ENCODE measurements around the gene CNTN4. TPM values are rescaled to one million over a fixed set of nuclear protein-coding genes. Genes with fewer than 3 reads are reported as not detected.

Gene CNTN4
- total RNA-seq, 1 donor from 2014 or later: 48.3 TPM

- peak; percentile 13 for TF ChIP-seq CTCF (IDR thresholded peaks at IDR 0.05)
- H3K27me3 Mint-ChIP-seq (ENCODE audit: unreplicated experiment): no peaks in the 10 kb centered on the region
- H3K9me3 Mint-ChIP-seq (ENCODE audit: unreplicated experiment): no peaks in the 10 kb centered on the region
- peak overlapping the region; percentile 66 for H3K27ac Mint-ChIP-seq (ENCODE audit: unreplicated experiment)
- H3K4me1 Mint-ChIP-seq (ENCODE audit: unreplicated experiment): peaks cover 18% of the 10 kb centered on the region
- H3K4me3 Mint-ChIP-seq (ENCODE audit: unreplicated experiment): no peak overlapping the region
- H3K36me3 Mint-ChIP-seq (ENCODE audit: unreplicated experiment): no peaks in the 10 kb centered on the region
- DNase-seq (ENCODE audit: extremely low spot score, unreplicated experiment): no peak
These were observed 256.0 kb downstream of the CNTN4 start for GRCh38 chr3:2354702-2355101.

- Mint-ChIP-seq H3K4me3 (ENCODE audit: unreplicated experiment) (no peak overlapping the region), H3K27me3 (ENCODE audit: unreplicated experiment) (no peaks in the 10 kb centered on the region), H3K36me3 (ENCODE audit: unreplicated experiment) (no peaks in the 10 kb centered on the region), H3K9me3 (ENCODE audit: unreplicated experiment) (no peaks in the 10 kb centered on the region), H3K27ac (ENCODE audit: unreplicated experiment) (no peak overlapping the region), H3K4me1 (ENCODE audit: unreplicated experiment) (peaks cover 18% of the 10 kb centered on the region)
- no peak for DNase-seq (ENCODE audit: extremely low spot score, unreplicated experiment)
- no peak for TF ChIP-seq CTCF (IDR thresholded peaks at IDR 0.05)
These were observed 257.8 kb downstream of the CNTN4 start for GRCh38 chr3:2356298-2356950.

- Mint-ChIP-seq H3K4me3 (ENCODE audit: unreplicated experiment) (no peak overlapping the region), H3K27ac (ENCODE audit: unreplicated experiment) (no peak overlapping the region), H3K36me3 (ENCODE audit: unreplicated experiment) (no peaks in the 10 kb centered on the region), H3K27me3 (ENCODE audit: unreplicated experiment) (no peaks in the 10 kb centered on the region), H3K9me3 (ENCODE audit: unreplicated experiment) (no peaks in the 10 kb centered on the region), H3K4me1 (ENCODE audit: unreplicated experiment) (peaks cover 2% of the 10 kb centered on the region)
- DNase-seq (ENCODE audit: extremely low spot score, unreplicated experiment): no peak
- no peak for TF ChIP-seq CTCF (IDR thresholded peaks at IDR 0.05)
These were observed 262.1 kb downstream of the CNTN4 start for GRCh38 chr3:2360815-2361214.

- Mint-ChIP-seq H3K36me3 (ENCODE audit: unreplicated experiment) (no peaks in the 10 kb centered on the region), H3K27me3 (ENCODE audit: unreplicated experiment) (no peaks in the 10 kb centered on the region), H3K9me3 (ENCODE audit: unreplicated experiment) (no peaks in the 10 kb centered on the region), H3K27ac (ENCODE audit: unreplicated experiment) (no peak overlapping the region), H3K4me1 (ENCODE audit: unreplicated experiment) (no peaks in the 10 kb centered on the region), H3K4me3 (ENCODE audit: unreplicated experiment) (no peak overlapping the region)
- no peak for TF ChIP-seq CTCF (IDR thresholded peaks at IDR 0.05)
- DNase-seq (ENCODE audit: extremely low spot score, unreplicated experiment): no peak
These were observed 263.5 kb downstream of the CNTN4 start for GRCh38 chr3:2362122-2362521.

GRCh38 chr3:2363854-2364253, 265.2 kb downstream of the CNTN4 start:
- no peaks in the 10 kb centered on the region for H3K9me3 Mint-ChIP-seq (ENCODE audit: unreplicated experiment)

More at GRCh38 chr3:2363854-2364253, 265.2 kb downstream of the CNTN4 start:
- Mint-ChIP-seq H3K27me3 (ENCODE audit: unreplicated experiment) (no peaks in the 10 kb centered on the region), H3K4me1 (ENCODE audit: unreplicated experiment) (no peaks in the 10 kb centered on the region), H3K36me3 (ENCODE audit: unreplicated experiment) (no peaks in the 10 kb centered on the region), H3K27ac (ENCODE audit: unreplicated experiment) (no peak overlapping the region), H3K4me3 (ENCODE audit: unreplicated experiment) (no peak overlapping the region)
- TF ChIP-seq CTCF (IDR thresholded peaks at IDR 0.05): no peak
- DNase-seq (ENCODE audit: extremely low spot score, unreplicated experiment): no peak

All from osteocyte (in vitro differentiated cells).